ENCODE data around the gene ZNF816.
"Not testable (repeated sequence)": the region's sequence is repeated elsewhere in the genome, so short reads cannot be mapped to it uniquely, and the experiment has no call there.

ZNF816 gene

DNA sequence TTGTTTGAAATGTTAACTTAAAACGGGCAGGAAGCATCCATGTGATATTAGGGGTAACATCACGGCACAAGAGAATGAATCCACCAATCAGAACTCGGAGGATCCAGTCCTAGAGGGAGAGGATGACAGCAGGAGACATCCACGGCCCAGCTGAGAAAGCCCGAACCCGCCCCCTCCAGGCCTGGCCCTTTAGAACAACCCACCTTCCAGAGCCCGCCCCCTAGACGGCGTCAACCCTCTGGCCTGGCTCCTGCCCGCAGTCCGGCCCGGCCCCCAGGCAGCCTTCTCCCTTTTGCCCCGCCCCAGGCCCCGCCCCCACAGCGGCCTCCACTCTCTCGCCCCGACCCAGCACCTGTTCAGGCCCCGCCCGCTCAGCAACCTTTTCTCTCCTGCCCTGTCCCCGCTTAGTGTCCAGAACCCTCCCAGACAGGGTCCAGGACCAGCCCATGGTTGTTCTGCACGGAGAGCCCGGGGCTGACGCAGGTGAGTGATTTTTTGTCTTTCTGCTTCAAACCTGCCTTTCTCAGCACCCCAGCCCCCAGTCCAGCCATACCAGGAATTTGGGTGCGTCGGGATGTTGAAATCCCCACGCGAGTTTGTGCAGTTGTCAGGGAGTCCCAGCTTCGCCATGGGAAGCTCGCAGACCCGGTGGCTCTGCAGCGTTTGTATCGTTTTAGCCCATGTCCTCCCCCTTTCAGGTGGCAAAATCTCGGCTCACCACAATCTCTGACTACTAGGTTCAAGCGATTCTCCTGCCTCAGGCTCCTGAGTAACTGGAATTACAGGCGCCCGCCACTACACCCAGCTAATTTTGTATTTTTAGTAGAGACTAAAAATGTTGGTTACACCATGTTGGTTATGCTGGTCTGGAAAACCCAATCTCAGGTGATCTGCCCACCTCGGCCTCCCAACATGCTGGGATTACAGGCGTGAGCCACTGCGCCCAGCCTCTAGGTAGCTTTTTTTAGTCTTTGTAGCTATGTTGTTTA is 16.1 kb downstream of the ZNF816 start:
- Mint-ChIP-seq H3K27me3 (ENCODE audit: low read depth) (no peaks in the 10 kb centered on the region), H3K4me1 (ENCODE audit: low read depth) (peaks cover 5% of the 10 kb centered on the region), H3K36me3 (ENCODE audit: low read depth) (peaks cover 32% of the 10 kb centered on the region), H3K9me3 (peaks cover 47% of the 10 kb centered on the region), H3K27ac (no peak overlapping the region), H3K4me3 (no peak overlapping the region)
- DNase-seq (ENCODE audit: low spot score) = no peak

DNA sequence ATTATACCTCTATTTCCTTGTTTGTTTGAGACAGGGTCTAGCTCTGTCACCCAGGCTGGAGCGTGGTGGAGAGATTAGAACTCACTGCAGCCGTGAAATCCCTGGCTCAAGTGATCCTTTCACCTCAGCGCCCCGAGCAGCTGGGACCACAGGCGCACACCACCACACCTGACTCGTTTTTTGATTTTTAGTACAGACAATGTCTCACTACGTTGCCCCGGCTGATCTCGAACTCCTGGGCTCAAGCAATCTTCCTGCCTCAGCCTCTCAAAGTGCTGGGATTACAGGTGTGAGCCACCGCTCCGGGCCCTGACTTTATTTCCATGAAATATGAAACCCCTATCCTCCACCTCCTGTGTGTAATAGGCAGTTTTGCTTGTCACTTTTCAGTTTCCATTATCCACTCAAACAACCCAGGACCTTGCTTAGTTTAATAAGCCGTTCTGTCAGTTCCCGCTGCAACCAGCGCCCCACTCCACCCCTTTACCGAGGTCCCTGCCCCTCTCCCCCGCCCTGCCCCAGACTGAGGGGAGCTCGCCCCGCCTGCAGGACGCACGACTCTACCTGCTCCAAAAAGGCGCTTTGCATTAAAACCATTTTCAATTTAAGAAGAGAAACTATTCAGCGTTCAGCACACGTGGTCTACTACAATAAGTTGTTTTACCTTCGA is 16.9 kb downstream of the ZNF816 start:
- Mint-ChIP-seq H3K4me3 (no peak overlapping the region), H3K36me3 (ENCODE audit: low read depth) (peaks cover 27% of the 10 kb centered on the region), H3K9me3 (peaks cover 38% of the 10 kb centered on the region), H3K4me1 (ENCODE audit: low read depth) (peaks cover 11% of the 10 kb centered on the region), H3K27ac (no peak overlapping the region), H3K27me3 (ENCODE audit: low read depth) (no peaks in the 10 kb centered on the region)
- DNase-seq (ENCODE audit: low spot score) = no peak

DNA sequence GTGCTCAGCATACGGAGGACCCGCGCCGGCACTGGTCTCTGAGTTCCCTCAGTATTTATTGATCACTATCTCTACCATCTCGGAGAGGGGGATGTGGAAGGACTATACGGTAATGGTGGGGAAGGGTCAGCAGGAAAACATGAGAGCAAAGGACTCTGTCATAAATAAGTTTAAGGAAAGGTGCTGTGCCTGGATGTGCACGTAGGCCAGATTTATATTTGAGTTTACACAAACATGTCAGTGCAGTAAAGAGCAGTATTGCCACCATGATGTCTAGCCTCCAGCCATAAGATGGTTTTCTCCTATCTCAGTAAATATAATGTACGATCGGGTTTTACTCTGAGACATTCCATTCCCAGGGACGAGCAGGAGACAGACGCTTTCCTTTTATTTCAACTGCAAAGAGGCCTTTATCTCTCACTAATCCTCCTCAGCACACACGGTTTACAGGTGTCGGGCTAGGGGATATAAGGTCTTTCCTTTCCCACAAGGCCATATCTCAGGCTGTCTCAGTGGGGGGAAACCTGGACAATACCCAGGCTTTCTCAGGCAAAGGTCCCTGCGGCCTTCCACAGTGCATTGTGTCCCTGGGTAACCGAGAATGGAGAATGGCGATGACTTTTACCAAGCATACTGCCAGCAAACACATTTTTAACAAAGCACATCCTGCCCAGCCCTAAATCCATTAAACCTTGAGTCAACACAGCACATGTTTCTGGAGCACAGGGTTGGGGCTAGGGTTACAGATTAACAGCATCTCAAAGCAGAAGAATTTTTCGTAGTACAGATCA is 17.8 kb downstream of the ZNF816 start:
- DNase-seq (ENCODE audit: low spot score); H3K27me3 Mint-ChIP-seq (ENCODE audit: low read depth); H3K27ac Mint-ChIP-seq; H3K4me3 Mint-ChIP-seq: not testable (repeated sequence)
- Mint-ChIP-seq H3K36me3 (ENCODE audit: low read depth) (peaks cover 19% of the 10 kb centered on the region), H3K9me3 (peaks cover 29% of the 10 kb centered on the region), H3K4me1 (ENCODE audit: low read depth) (peaks cover 11% of the 10 kb centered on the region)

DNA sequence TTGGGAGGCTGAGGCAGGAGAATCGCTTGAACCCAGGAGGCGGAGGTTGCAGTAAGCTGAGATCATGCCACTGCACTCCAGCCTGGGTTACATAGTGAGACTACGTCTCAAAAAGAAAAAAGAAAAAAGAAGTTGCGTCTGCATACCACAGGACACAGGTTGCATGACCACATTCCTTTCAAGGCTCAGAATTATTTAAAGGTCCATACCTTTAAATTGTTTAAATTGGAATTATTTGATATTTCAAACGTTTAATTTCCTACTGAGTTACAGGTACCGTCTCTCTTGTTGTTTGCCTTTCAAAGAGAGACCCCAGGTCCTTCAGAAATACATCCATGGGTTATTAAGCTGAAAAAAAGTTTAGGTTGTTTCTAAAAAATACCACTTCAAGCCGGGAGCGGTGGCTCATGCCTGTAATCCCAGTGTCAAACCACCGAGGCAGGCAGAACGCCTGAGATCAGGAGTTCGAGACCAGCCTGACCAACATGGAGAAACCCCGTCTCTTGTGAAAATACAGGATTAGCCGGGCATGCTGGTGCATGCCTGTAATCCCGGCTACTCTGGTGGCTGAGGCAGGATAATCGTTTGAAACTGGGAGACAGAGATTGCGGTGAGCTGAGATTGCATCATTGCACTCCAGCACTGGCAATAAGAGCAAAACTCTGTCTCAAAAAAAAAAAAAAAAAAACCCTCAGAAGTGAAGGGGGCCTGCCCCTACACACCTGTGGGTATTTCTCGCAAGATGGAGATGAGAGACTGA is 18.6 kb downstream of the ZNF816 start:
- peaks cover 16% of the 10 kb centered on the region for H3K36me3 Mint-ChIP-seq (ENCODE audit: low read depth)
- no peak for DNase-seq (ENCODE audit: low spot score)
- no peaks in the 10 kb centered on the region for H3K27me3 Mint-ChIP-seq (ENCODE audit: low read depth)
- H3K4me1 Mint-ChIP-seq (ENCODE audit: low read depth) = peaks cover 14% of the 10 kb centered on the region
- H3K4me3 Mint-ChIP-seq = no peak overlapping the region
- H3K27ac Mint-ChIP-seq = no peak overlapping the region
- H3K9me3 Mint-ChIP-seq = peaks cover 21% of the 10 kb centered on the region

DNA sequence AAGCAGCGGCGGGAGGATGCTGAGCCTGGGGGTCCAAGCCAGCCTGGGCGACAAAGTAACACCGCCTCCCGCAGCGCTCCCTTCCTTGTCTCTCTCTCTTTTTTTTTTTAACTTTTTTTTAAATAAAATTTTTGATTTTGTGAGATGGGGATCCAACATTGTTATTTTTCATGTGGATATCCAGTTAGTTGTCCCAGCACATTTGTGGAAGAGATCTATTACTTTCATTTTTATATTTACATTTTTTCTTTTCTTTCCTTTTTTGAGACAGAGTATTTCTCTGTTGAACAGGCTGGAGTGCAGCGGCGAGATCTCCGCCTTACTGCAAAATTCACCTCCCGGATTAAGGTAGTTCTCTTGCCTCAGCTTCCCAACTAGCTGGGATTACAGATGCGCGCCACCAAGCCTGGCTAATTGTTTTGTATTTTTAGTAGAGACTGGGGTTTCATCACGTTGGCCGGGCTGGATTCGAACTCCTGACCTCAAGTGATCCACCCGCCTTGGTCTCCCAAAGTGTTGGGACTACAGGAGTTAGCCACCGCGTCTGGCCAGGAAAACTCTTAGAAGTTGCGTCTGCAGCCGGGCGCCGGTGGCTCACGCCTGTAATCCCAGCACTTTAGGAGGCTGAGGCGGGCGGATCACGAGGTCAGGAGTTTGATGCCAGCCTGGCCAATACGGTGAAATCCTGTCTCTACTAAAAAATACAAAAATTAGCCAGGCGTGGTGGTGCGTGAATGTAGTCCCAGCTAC is 19.4 kb downstream of the ZNF816 start:
- no peak for DNase-seq (ENCODE audit: low spot score)
- Mint-ChIP-seq H3K4me3 (peak overlapping the region; percentile 97), H3K4me1 (ENCODE audit: low read depth) (peaks cover 21% of the 10 kb centered on the region), H3K27me3 (ENCODE audit: low read depth) (no peaks in the 10 kb centered on the region), H3K36me3 (ENCODE audit: low read depth) (peaks cover 23% of the 10 kb centered on the region), H3K27ac (no peak overlapping the region), H3K9me3 (peaks cover 28% of the 10 kb centered on the region)

DNA sequence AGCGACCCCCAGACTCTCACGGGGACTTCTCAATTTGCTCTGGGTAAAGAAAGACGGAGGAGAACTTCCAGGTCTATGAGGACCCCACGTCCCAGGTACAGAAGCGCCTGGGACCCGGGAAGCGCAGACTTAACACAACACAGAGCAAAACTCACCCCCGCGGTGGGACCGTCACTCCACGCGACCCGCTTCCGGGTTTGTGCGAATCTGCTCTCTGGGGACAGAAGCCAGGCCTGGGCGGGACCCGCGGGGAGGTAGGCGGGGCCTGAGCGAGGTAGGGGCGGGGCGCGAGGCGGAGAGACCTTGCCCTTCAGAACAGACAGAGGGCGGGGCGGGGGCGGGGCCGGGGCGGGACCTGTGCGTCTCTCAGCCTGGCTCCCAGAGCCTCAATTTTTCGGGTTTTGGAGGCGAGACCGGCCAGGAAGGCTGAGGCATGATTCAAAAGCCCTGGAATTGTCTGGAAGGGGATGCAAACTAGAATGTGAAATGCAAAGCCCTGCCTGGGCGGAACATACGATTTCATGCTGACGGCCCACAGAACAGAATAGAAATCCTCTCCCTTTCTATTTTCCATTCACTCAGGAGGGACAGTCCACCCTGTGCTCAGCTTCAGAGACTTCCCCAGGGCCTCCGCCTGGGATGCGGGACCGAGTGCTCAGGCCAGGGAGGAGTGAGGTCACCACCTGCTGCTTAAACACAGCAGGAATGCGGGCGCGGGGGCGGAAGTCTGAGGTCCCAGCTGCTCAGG is 20.1 kb downstream of the ZNF816 start:
- peak overlapping the region; percentile 95 for H3K27ac Mint-ChIP-seq
- H3K4me1 Mint-ChIP-seq (ENCODE audit: low read depth) = peaks cover 22% of the 10 kb centered on the region
- H3K4me3 Mint-ChIP-seq = peak overlapping the region; percentile 97
- no peaks in the 10 kb centered on the region for H3K27me3 Mint-ChIP-seq (ENCODE audit: low read depth)
- H3K36me3 Mint-ChIP-seq (ENCODE audit: low read depth) = peaks cover 22% of the 10 kb centered on the region
- peaks cover 28% of the 10 kb centered on the region for H3K9me3 Mint-ChIP-seq
- DNase-seq (ENCODE audit: low spot score) = peak; percentile 94

DNA sequence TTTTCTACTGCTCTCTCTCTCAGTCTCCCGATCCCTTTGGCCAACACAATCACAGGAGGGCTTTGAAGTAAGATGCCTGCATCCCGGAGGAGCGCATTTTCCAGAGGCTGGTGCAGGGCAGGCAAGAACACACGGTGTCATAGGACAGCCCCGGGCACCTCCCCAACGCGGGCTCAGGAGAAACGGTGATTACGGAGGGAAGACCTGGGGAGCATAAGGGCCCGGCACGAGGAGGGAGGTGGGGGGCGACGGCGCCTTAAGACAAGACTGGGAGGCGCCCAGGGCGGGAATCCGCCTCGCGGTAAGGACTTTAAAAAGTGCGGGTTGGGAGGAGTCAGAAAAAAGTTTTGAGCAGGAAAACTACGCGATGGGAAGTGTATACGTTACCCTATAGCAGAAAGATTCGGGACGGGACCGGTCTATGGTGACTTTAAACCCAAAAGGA is 20.7 kb downstream of the ZNF816 start:
- Mint-ChIP-seq H3K9me3 (peaks cover 25% of the 10 kb centered on the region), H3K36me3 (ENCODE audit: low read depth) (peaks cover 28% of the 10 kb centered on the region), H3K27ac (peak overlapping the region; percentile 95), H3K4me3 (peak overlapping the region; percentile 97), H3K27me3 (ENCODE audit: low read depth) (no peaks in the 10 kb centered on the region), H3K4me1 (ENCODE audit: low read depth) (peaks cover 23% of the 10 kb centered on the region)
- no peak for DNase-seq (ENCODE audit: low spot score)

DNA sequence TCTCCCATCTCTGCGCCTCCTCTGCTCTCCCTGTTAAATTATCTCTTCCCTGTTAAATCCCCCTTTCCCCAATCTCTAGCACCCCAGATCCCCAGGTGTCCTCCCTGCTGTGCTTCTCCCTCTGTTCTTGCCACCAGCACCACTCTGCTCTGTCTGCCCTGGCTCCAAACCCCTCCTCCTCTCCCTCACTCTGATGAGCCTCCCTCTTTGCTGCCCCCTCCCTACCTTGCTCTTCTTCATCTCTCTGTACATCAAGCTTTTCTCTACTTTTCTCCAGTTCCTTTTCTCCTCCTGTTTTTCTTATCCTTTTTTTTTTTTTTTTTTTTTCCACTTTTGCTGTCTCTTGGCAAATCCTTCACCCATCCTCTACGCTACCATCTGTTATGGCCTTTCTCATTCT is 21.2 kb downstream of the ZNF816 start:
- Mint-ChIP-seq H3K4me1 (ENCODE audit: low read depth) (peaks cover 26% of the 10 kb centered on the region), H3K27ac (peak overlapping the region; percentile 95), H3K9me3 (peaks cover 30% of the 10 kb centered on the region), H3K36me3 (ENCODE audit: low read depth) (peaks cover 32% of the 10 kb centered on the region), H3K4me3 (peak overlapping the region; percentile 97)
- not testable (repeated sequence) for DNase-seq (ENCODE audit: low spot score); H3K27me3 Mint-ChIP-seq (ENCODE audit: low read depth)

DNA sequence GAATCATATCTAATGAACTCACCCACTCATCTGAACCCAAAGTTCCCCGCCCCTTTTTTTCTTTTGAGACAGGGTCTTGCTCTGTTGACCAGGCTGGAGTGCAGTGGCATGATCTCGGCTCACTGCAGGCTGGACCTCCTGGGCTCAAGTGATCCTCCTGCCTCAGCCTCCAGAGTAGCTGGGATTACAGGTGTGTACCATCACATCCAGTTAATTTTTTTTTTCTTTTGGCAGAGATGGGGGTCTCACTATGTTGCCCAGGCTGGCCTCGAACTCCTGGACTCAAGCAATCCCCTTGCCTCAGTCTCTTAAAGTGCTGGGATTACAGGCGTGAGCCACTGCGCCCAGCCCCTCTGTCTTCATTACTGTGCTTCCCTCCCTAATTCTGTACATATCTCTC is 21.8 kb downstream of the ZNF816 start:
- Mint-ChIP-seq H3K9me3 (peaks cover 27% of the 10 kb centered on the region), H3K36me3 (ENCODE audit: low read depth) (peaks cover 39% of the 10 kb centered on the region), H3K4me3 (peak overlapping the region; percentile 97), H3K4me1 (ENCODE audit: low read depth) (peaks cover 32% of the 10 kb centered on the region)
- not testable (repeated sequence) for H3K27ac Mint-ChIP-seq; H3K27me3 Mint-ChIP-seq (ENCODE audit: low read depth); DNase-seq (ENCODE audit: low spot score)

DNA sequence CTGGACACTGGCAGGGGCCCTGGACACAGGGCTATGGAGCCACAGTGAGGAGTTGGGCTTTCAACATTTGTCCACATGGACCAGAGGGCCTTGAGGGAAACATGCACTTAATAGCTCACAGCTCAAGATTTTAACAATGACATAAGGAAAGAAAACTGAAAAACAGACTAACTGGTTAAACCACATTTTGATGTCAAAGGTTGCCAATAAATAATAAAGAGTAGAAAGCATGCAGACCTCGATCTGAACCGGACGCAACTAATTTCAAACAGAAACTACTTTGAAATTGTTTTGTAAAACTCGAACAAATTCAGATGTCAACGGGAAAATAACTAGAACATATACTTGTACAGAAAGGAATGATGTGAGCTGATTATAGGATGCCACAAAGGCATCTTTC is 23.9 kb downstream of the ZNF816 start:
- no peak for DNase-seq (ENCODE audit: low spot score)
- peaks cover 52% of the 10 kb centered on the region for H3K36me3 Mint-ChIP-seq (ENCODE audit: low read depth)
- H3K4me3 Mint-ChIP-seq = peak overlapping the region; percentile 72

DNA sequence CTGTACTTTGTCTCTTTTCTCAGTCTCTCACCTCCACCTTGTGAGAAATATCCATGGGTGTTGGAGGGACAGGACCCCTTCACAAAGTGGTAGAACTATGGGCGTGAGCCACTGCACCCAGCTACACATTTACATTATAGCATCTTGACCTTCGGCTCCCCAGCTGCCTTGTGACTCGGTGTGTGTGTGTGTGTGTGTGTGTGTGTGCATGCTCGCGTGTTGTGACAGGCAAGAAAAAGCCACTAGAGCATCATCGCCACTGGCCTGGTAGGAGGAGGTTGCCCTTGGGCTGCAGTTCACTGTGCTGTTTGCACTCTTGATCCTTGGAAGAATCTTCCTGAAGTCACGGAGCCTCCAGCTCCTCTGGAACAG is 25.7 kb downstream of the ZNF816 start:
- H3K36me3 Mint-ChIP-seq (ENCODE audit: low read depth) = peaks cover 60% of the 10 kb centered on the region
- peaks cover 31% of the 10 kb centered on the region for H3K4me1 Mint-ChIP-seq (ENCODE audit: low read depth)
- H3K9me3 Mint-ChIP-seq = peaks cover 25% of the 10 kb centered on the region
- no peak overlapping the region for H3K27ac Mint-ChIP-seq
- H3K27me3 Mint-ChIP-seq (ENCODE audit: low read depth) = no peaks in the 10 kb centered on the region
- H3K4me3 Mint-ChIP-seq = no peak overlapping the region
- DNase-seq (ENCODE audit: low spot score) = no peak

More for the DNA sequence above, 23.9 kb downstream of the ZNF816 start:
- H3K27me3 Mint-ChIP-seq (ENCODE audit: low read depth) = no peaks in the 10 kb centered on the region
- peaks cover 32% of the 10 kb centered on the region for H3K4me1 Mint-ChIP-seq (ENCODE audit: low read depth)
- H3K27ac Mint-ChIP-seq = peak overlapping the region; percentile 80
- peaks cover 13% of the 10 kb centered on the region for H3K9me3 Mint-ChIP-seq
